Measurements from ENCODE around the gene HIVEP2.

- TF ChIP-seq CTCF (IDR thresholded peaks at IDR 0.05) = no peak
- TF ChIP-seq EZH2 (IDR thresholded peaks at IDR 0.05; ENCODE audit: borderline replicate concordance, insufficient read depth, low read depth, low read length, poor library complexity, severe bottlenecking) = no peak
Observed at GRCh38 chr6:142848156-142848555, 96.8 kb downstream of the HIVEP2 start.
